ENCODE results near the gene KCNQ1.

DNA sequence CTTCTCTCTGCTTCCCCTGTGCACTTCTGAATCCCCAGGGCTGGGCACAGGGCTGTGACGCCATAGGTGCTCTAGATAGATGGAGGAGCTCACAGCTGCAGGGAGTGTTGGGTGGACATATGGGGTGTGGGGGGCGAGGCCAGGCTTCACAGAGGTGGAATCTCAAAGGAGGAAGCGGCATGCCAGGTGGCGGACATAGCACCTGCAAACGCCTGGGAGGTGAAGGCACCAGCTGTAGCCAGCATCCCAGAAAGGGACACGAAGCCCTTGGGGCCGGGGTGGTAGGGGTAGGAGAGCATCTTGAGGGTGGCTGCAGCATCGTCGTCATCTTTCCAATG, 269.6 kb downstream of the KCNQ1 start:
- no peak for TF ChIP-seq POLR2AphosphoS5 (IDR thresholded peaks at IDR 0.05; ENCODE audit: low read depth, low read length)
- no peak for TF ChIP-seq SMAD1 (CRISPR knock-in tag; IDR thresholded peaks at IDR 0.05; ENCODE audit: borderline replicate concordance, low read depth)

All from HepG2 (cell line).